Inferior parietal cortex (tissue), 1 donor: ENCODE data around the gene CSRP1.
A peak's percentile ranks its signal among the peaks of the same experiment; 100 is the strongest.

Source experiments
- DNase-seq: peaks from one replicate; pipeline ENCODE4 v3.0.0-alpha.2; 2016; ENCODE audit errors: extremely low spot score

CSRP1 gene

GRCh38 chr1:201456499-201457309 is 50.2 kb downstream of the CSRP1 start:
- DNase-seq = peak; percentile 42

GRCh38 chr1:201455098-201455497 is 51.8 kb downstream of the CSRP1 start:
- DNase-seq = no peak

- DNase-seq = no peak
Measured at GRCh38 chr1:201454608-201455007, 52.3 kb downstream of the CSRP1 start.

GRCh38 chr1:201452866-201453265 is 54.1 kb downstream of the CSRP1 start:
- DNase-seq = no peak

GRCh38 chr1:201450721-201451291 is 56.1 kb downstream of the CSRP1 start:
- peak; percentile 67 for DNase-seq

GRCh38 chr1:201448990-201449389 is 57.9 kb downstream of the CSRP1 start:
- peak; percentile 76 for DNase-seq

- peak; percentile 85 for DNase-seq
Measured at GRCh38 chr1:201447903-201448871, 58.7 kb downstream of the CSRP1 start.

- no peak for DNase-seq
Measured at GRCh38 chr1:201445310-201445709, 61.6 kb downstream of the CSRP1 start.

- no peak for DNase-seq
Measured at GRCh38 chr1:201444792-201445191, 62.1 kb downstream of the CSRP1 start.

- no peak for DNase-seq
Measured at GRCh38 chr1:201443747-201444146, 63.2 kb downstream of the CSRP1 start.

GRCh38 chr1:201436969-201437368 is 70.0 kb downstream of the CSRP1 start:
- DNase-seq = no peak

GRCh38 chr1:201436393-201436792 is 70.5 kb downstream of the CSRP1 start:
- no peak for DNase-seq

- no peak for DNase-seq
Measured at GRCh38 chr1:201434266-201434665, 72.7 kb downstream of the CSRP1 start.

GRCh38 chr1:201433609-201434008 is 73.3 kb downstream of the CSRP1 start:
- no peak for DNase-seq
